A549 (cell line): ENCODE data around the gene UBL7. TPM values are rescaled to one million over a fixed set of nuclear protein-coding genes. Genes with fewer than 3 reads are reported as not detected.

ENCODE experiments used
- ATAC-seq, 2 experiments: fragments of 200-7000 bp in 1 of 2; fragments of >200 bp in 1 of 2; cut with Nextera tagmentation in 1 of 2; cut with Tn5 transposase in 1 of 2; 3 replicates each; pipeline versions ENCODE4 v1.8.0 to v1.9.1; 2018 to 2020; ENCODE audit warnings: mild to moderate bottlenecking in 1 of 2, moderate library complexity in 1 of 2
- CTCF ChIA-PET: fragments of 300-600 bp; sonication (Branson Sonifier 250); formaldehyde crosslinking; extraction: SDS; loops from one replicate; lab custom pipeline; 2021; ENCODE audit warnings: antibody characterized with exemption, inconsistent platforms; lab: Yijun Ruan, JAX
- POLR2A ChIA-PET: fragments of 350-600 bp; formaldehyde crosslinking; extraction: SDS; loops from one replicate; lab custom pipeline; 2021; ENCODE audit warnings: antibody characterized with exemption, inconsistent platforms; lab: Yijun Ruan, JAX
- DNase-seq, 2 experiments: peaks; one replicate each; pipeline versions ENCODE4 v3.0.0 to v3.0.0-alpha.2; 2011 to 2016; ENCODE audit warnings: low read depth in 1 of 2, low spot score in 1 of 2
- FAIRE-seq: peaks from 2 replicates; lab custom pipeline; 2011; peaks lifted over from hg19 to GRCh38; lab: Jason Lieb, UNC
- H3K27ac ChIP-seq, 2 experiments: fragments of >200 bp; sonication (Bioruptor Twin); formaldehyde crosslinking; 3 replicates each; pipeline ENCODE4 v1.5.1; 2016 to 2017
- H3K4me1 ChIP-seq: fragments of >200 bp; sonication (Bioruptor Twin); formaldehyde crosslinking; 3 replicates; pipeline ENCODE4 v1.6.1; 2016
- H3K4me2 ChIP-seq: fragments of >200 bp; sonication (Bioruptor Twin); formaldehyde crosslinking; 3 replicates; pipeline ENCODE4 v1.6.1; 2016
- H3K4me3 ChIP-seq: fragments of >200 bp; sonication (Bioruptor Twin); formaldehyde crosslinking; 3 replicates; pipeline ENCODE4 v1.5.1; 2016
- H3K9me3 ChIP-seq: fragments of >200 bp; sonication (Bioruptor Twin); formaldehyde crosslinking; 3 replicates; pipeline ENCODE4 v1.6.1; 2016
- CEBPB ChIP-seq, 2 experiments: fragments of >200 bp in 1 of 2; sonication (Bioruptor Twin) in 1 of 2; formaldehyde crosslinking in 1 of 2; IDR thresholded peaks; 2 replicates each; pipeline ENCODE4 v1.6.1; 2012 to 2016
- CHD4 ChIP-seq: fragments of 200-600 bp; sonication (generic); IDR thresholded peaks from 2 replicates; pipeline ENCODE4 v1.6.1; 2016; ENCODE audit warnings: antibody characterized with exemption, mild to moderate bottlenecking, borderline replicate concordance
- EHF ChIP-seq: fragments of 250-450 bp; sonication (Bioruptor Pico); IDR thresholded peaks from 2 replicates; pipeline ENCODE4 v1.5.0; 2020; ENCODE audit warnings: mild to moderate bottlenecking
- EHMT2 ChIP-seq: fragments of 200-600 bp; sonication (generic); IDR thresholded peaks from 2 replicates; pipeline ENCODE4 v1.6.1; 2016; ENCODE audit warnings: antibody characterized with exemption, low read depth, mild to moderate bottlenecking, moderate library complexity
- EP300 ChIP-seq, 2 experiments: fragments of >200 bp; sonication (Bioruptor Twin); formaldehyde crosslinking; IDR thresholded peaks; 2 replicates in 1 of 2; 3 replicates in 1 of 2; pipeline ENCODE4 v1.6.1; 2016 to 2017
- FOSB ChIP-seq: fragments of 250-450 bp; sonication (Bioruptor Pico); IDR thresholded peaks from 2 replicates; pipeline ENCODE4 v1.5.0; 2020; ENCODE audit warnings: mild to moderate bottlenecking, moderate library complexity
- FOSL2 ChIP-seq, 2 experiments: fragments of 450-650 bp in 1 of 2; fragments of >200 bp in 1 of 2; sonication (Bioruptor Twin) in 1 of 2; formaldehyde crosslinking; IDR thresholded peaks; 2 replicates each; pipeline versions ENCODE4 v1.5.0 to v1.6.1; 2016 to 2020; ENCODE audit warnings: mild to moderate bottlenecking in 1 of 2, moderate library complexity in 1 of 2
- FOXS1 ChIP-seq: fragments of 250-450 bp; sonication (Bioruptor Pico); IDR thresholded peaks from 2 replicates; pipeline ENCODE4 v1.5.0; 2020; ENCODE audit warnings: mild to moderate bottlenecking, moderate library complexity
- GATA3 ChIP-seq: IDR thresholded peaks from 2 replicates; pipeline ENCODE4 v1.6.1; 2012; ENCODE audit warnings: borderline replicate concordance
- HDAC2 ChIP-seq: fragments of 200-600 bp; sonication (generic); IDR thresholded peaks from 2 replicates; pipeline ENCODE4 v1.6.1; 2016
- HEYL ChIP-seq: fragments of 250-450 bp; sonication (Bioruptor Pico); IDR thresholded peaks from 2 replicates; pipeline ENCODE4 v1.8.0; 2021; ENCODE audit warnings: mild to moderate bottlenecking, moderate library complexity
- JUNB ChIP-seq: fragments of >200 bp; sonication (Bioruptor Twin); formaldehyde crosslinking; IDR thresholded peaks from 2 replicates; pipeline ENCODE4 v1.6.1; 2016
- KDM1A ChIP-seq: fragments of 200-600 bp; sonication (generic); IDR thresholded peaks from 2 replicates; pipeline ENCODE4 v1.6.1; 2016; ENCODE audit warnings: low read depth, mild to moderate bottlenecking
- MAFK ChIP-seq: fragments of 450-650 bp; IDR thresholded peaks from 2 replicates; pipeline ENCODE4 v1.6.1; 2014; ENCODE audit not compliant: partially characterized antibody
- MAZ ChIP-seq: fragments of 150-350 bp; IDR thresholded peaks from 2 replicates; pipeline ENCODE4 v1.6.1; 2014; ENCODE audit warnings: antibody characterized with exemption, low read depth, low read length, borderline replicate concordance
- MYC ChIP-seq: IDR thresholded peaks from 2 replicates; pipeline ENCODE4 v1.6.1; 2012; ENCODE audit warnings: mild to moderate bottlenecking, inconsistent platforms, low read length, improper control_type of control experiment, borderline replicate concordance
- NFE2L2 ChIP-seq: fragments of 150-350 bp; conservative IDR thresholded peaks from 2 replicates; pipeline ENCODE4 v1.6.1; 2014; ENCODE audit warnings: low read length
- NPAS2 ChIP-seq: fragments of 250-450 bp; sonication (Bioruptor Pico); IDR thresholded peaks from 2 replicates; pipeline ENCODE4 v1.8.0; 2022; ENCODE audit warnings: mild to moderate bottlenecking, moderate library complexity, borderline replicate concordance
- POLR2AphosphoS2 ChIP-seq: conservative IDR thresholded peaks from 2 replicates; pipeline ENCODE4 v1.6.1; 2012; ENCODE audit warnings: low read length, improper control_type of control experiment, inconsistent platforms
- RARB ChIP-seq: fragments of 250-450 bp; sonication (Bioruptor Pico); IDR thresholded peaks from 2 replicates; pipeline ENCODE4 v1.8.0; 2021; ENCODE audit warnings: mild to moderate bottlenecking, moderate library complexity
- SMC3 ChIP-seq: fragments of >200 bp; sonication (Bioruptor Twin); formaldehyde crosslinking; IDR thresholded peaks from 3 replicates; pipeline ENCODE4 v1.6.1; 2018; ENCODE audit warnings: inconsistent platforms
- ZFP36 ChIP-seq: fragments of 450-650 bp; IDR thresholded peaks from 2 replicates; pipeline ENCODE4 v1.6.1; 2014; ENCODE audit warnings: borderline replicate concordance; ENCODE audit not compliant: partially characterized antibody
- ZSCAN20 ChIP-seq: fragments of 250-450 bp; sonication (Bioruptor Pico); IDR thresholded peaks from 2 replicates; pipeline ENCODE4 v1.8.0; 2022; ENCODE audit warnings: mild to moderate bottlenecking, moderate library complexity
- WGBS: methylation state at CpG from one replicate; pipeline ENCODE4 v1.1.6; 2017; ENCODE audit errors: missing lambda C conversion rate; 5-methylcytosine and 5-hydroxymethylcytosine counted together
- polyA plus RNA-seq, 4 experiments: library from polyadenylated mRNA; depleted of rRNA in 3 of 4; stranded (reverse); fragments of >200 nt; fragmentation: RNase III in 1 of 4; extraction: RNeasy Plus Mini Kit Qiagen cat#74134 plus additional on column Dnase treatment in 1 of 4; gene quantifications; 2 replicates in 3 of 4; 3 replicates in 1 of 4; pipeline ENCODE4 v1.2.3, GENCODE V29; 2011 to 2017
- TF ChIP-seq, protein P1 (sequence below): fragments of >200 bp; sonication (Bioruptor Twin); formaldehyde crosslinking; IDR thresholded peaks from 3 replicates; pipeline ENCODE4 v1.6.1; 2016
- TF ChIP-seq, protein P2 (sequence below): IDR thresholded peaks from 2 replicates; pipeline ENCODE4 v1.6.1; 2012
- TF ChIP-seq, protein P3 (sequence below): fragments of >200 bp; sonication (Bioruptor Twin); formaldehyde crosslinking; IDR thresholded peaks from 2 replicates; pipeline ENCODE4 v1.6.1; 2016
- TF ChIP-seq, protein P4 (sequence below): fragments of 250-450 bp; sonication (Bioruptor Pico); IDR thresholded peaks from 2 replicates; pipeline ENCODE4 v1.5.0; 2020; ENCODE audit warnings: low read depth, mild to moderate bottlenecking, moderate library complexity

Gene UBL7
- polyA plus RNA-seq, 2 of the 4 experiments (the other 2 are of a cell fraction), result 32.6 to 48.5 TPM

DNA sequence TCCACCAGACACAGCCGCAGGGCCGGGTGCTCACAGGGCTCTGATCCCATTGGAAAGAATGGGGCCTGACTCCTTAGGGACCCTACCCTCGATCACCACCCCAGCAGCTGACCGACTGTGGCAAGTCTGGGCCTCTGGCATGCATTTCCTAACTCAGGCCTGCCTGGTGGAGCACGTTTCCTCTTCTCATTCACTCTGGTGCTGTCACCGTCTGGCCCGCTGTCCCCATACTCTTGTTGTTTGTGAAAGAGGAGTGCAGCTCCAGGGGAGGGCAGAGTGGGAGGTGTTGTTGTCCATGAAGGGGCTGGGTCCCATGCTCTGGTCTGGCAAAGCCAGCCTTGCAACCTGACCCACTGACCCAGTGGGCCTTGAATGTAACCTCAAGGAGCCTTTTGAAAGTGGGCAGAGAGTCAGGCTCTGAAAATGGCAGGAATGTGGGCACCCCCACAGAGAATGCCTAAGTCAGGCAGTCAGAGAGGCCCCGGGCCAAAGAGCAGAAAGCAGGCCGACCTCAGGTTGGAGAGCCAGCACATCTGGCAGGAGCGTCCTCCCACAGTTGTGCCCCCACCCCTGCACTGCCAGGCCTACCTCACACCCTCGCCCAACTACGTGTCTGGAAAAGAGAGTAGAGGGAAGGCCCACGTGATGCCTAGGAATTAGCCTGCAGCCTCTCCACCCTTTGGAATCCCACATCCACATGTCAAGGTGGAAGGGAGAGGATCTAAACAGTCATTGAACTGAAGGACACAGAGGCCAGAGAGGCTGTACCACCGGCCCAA, 38.1 kb downstream of the UBL7 start:
- TF ChIP-seq EP300 (IDR thresholded peaks at IDR 0.05), result no peak
- no peak for TF ChIP-seq FOSL2 (IDR thresholded peaks at IDR 0.05)
- TF ChIP-seq FOSL2 (CRISPR knock-in tag; IDR thresholded peaks at IDR 0.05), result 0 out of 2 replicates have a peak, but pooled peaks have one; percentile 36
- TF ChIP-seq GATA3, result peak; percentile 19; the same call in 1 of the 2 replicates
- no peak for TF ChIP-seq SMC3
- TF ChIP-seq HDAC2, result no peak
- TF ChIP-seq HEYL (CRISPR knock-in tag), result no peak
- TF ChIP-seq MAFK, result no peak
- TF ChIP-seq, protein P1, sequence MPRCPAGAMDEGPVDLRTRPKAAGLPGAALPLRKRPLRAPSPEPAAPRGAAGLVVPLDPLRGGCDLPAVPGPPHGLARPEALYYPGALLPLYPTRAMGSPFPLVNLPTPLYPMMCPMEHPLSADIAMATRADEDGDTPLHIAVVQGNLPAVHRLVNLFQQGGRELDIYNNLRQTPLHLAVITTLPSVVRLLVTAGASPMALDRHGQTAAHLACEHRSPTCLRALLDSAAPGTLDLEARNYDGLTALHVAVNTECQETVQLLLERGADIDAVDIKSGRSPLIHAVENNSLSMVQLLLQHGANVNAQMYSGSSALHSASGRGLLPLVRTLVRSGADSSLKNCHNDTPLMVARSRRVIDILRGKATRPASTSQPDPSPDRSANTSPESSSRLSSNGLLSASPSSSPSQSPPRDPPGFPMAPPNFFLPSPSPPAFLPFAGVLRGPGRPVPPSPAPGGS, result no peak
- TF ChIP-seq FOSB, result no peak
- no peak for TF ChIP-seq ZFP36
- no peak for TF ChIP-seq EHMT2
- no peak for TF ChIP-seq ZSCAN20 (CRISPR knock-in tag)
- TF ChIP-seq, protein P2, sequence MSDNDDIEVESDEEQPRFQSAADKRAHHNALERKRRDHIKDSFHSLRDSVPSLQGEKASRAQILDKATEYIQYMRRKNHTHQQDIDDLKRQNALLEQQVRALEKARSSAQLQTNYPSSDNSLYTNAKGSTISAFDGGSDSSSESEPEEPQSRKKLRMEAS, result no peak
- TF ChIP-seq, all 56 proteins: peak for 2
- H3K4me3 ChIP-seq, result no peak overlapping the region
- DNase-seq, result peak in 1 of 2 experiments; percentile 27
- peak overlapping the region; percentile 19 to 71; a peak in 3 of 6 replicates for H3K27ac ChIP-seq
- no peaks in the 10 kb centered on the region for H3K9me3 ChIP-seq
- WGBS, result 41% methylated on average over 10 of the region's 14 CpGs
- CTCF ChIA-PET, result interaction anchor here (1.0 to 36.0 kb wide), 3 partner anchors 15 to 45 kb away, joined by 3 to 681 read pairs (median 20); partner anchors contain the start of gene CYP11A1
- ATAC-seq, result peak in 1 of 2 experiments; percentile 70; a peak in 4 of 6 replicates
- POLR2A ChIA-PET, result no interaction called here
- peak overlapping the region; percentile 9; the same call in 2 of the 3 replicates for H3K4me2 ChIP-seq
- H3K4me1 ChIP-seq, result peaks cover 25% of the 10 kb centered on the region
- FAIRE-seq, result no peak

DNA sequence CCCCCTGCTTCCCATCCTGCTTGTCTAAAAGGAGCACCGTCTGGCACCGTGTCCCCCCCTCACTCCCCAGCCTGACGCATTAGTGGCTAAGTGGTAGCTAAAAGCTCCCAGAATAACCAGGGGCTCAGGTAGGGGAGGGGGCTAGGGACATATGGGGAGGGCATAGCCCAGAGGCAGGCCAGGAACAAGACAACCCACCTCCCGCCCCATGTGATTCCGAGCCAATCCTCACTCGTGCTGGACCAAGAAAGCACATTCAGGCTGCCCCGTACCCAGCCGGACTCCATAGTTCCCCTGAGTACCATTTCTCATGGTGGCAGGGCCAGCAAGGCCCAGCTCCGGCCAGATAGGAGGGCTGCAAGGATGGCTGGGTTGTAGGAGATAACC, 38.7 kb downstream of the UBL7 start:
- Histone ChIP-seq H3K9me3 (no peaks in the 10 kb centered on the region), H3K4me3 (no peak overlapping the region), H3K4me2 (no peak overlapping the region; the same call in 2 of the 3 replicates), H3K27ac (peak overlapping the region in 1 of 2 experiments; percentile 71; a peak in 3 of 6 replicates), H3K4me1 (peaks cover 25% of the 10 kb centered on the region)
- TF ChIP-seq, protein P3, sequence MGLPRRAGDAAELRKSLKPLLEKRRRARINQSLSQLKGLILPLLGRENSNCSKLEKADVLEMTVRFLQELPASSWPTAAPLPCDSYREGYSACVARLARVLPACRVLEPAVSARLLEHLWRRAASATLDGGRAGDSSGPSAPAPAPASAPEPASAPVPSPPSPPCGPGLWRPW, result no peak
- no peak for TF ChIP-seq NPAS2 (CRISPR knock-in tag)
- POLR2A ChIA-PET, result no interaction called here
- 88% methylated on average over 7 of the region's 9 CpGs for WGBS
- DNase-seq (no peak), ATAC-seq (no peak), FAIRE-seq (no peak)
- CTCF ChIA-PET, result interaction anchor here (1.0 to 36.0 kb wide), 3 partner anchors 16 to 44 kb away, joined by 3 to 681 read pairs (median 20); partner anchors contain the start of gene CYP11A1

DNA sequence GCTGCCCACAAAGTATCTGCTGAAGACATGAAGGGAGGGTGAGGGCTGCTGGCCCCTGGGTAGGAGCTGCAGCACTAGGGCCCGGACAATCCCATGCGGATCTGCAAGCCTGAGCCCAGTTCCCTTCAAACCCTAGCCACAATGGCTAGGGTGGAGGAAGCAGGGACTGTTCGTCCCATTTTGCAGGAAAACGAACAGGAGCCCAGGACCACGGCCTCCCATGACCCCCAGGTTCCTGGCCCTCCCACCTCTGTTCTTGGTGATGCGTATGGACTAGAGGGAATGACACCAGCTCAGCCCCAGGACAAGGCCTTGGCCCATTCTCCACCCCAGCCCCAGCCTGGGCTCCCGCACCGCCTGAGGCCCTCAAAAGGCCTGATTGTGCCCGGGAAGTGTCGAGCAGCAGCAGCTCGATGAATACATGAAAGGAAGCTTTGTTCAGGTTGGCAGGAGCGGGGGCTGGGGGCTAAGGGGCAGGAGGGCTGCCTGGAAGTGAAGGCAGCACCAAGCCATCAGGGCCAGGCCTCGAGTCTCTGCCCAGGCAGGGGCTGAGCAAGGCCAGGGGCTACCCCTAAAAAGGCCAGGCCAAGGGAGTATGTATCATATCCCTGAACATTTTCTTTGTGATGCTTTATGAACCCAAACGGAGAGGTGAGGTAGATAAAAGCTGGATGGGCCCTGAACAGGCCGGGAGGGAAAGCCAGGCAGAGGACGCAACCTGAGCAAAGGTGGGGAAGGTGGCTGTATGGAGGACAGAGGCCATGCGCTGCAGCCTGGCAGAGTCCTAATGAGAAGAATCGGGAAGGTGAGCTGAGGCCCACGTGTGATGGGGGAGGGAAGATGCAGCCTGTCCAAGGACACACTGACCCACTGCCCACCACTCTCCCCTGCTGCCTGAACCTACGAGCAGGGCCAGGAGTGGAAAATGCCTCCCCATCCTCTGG, 39.4 kb downstream of the UBL7 start:
- no peak for DNase-seq
- H3K9me3 ChIP-seq, result no peaks in the 10 kb centered on the region
- peaks cover 25% of the 10 kb centered on the region for H3K4me1 ChIP-seq
- H3K4me2 ChIP-seq, result no peak overlapping the region
- whole genome bisulfite sequencing, result 91% methylated on average over 13 of the region's 20 CpGs
- TF ChIP-seq NFE2L2 (no peak), CHD4 (no peak), MYC (no peak), POLR2AphosphoS2 (no peak), EP300 (IDR thresholded peaks at IDR 0.05) (no peak), FOSB (no peak), MAZ (no peak), KDM1A (no peak), FOXS1 (no peak), EHF (CRISPR knock-in tag) (no peak), EHMT2 (no peak), RARB (CRISPR knock-in tag) (no peak), CEBPB (IDR thresholded peaks at IDR 0.05) (no peak), JUNB (no peak)
- TF ChIP-seq, protein P4, sequence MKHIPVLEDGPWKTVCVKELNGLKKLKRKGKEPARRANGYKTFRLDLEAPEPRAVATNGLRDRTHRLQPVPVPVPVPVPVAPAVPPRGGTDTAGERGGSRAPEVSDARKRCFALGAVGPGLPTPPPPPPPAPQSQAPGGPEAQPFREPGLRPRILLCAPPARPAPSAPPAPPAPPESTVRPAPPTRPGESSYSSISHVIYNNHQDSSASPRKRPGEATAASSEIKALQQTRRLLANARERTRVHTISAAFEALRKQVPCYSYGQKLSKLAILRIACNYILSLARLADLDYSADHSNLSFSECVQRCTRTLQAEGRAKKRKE (CRISPR knock-in tag), result no peak
- H3K27ac ChIP-seq, result peak overlapping the region in 1 of 2 experiments; percentile 71; a peak in 2 of 6 replicates
- ChIA-PET CTCF (interaction anchor here (0.8 to 36.0 kb wide), 4 partner anchors 16 to 43 kb away, joined by 3 to 681 read pairs (median 12); partner anchors contain the start of gene CYP11A1), POLR2A (no interaction called here)
- ATAC-seq, result no peak
- no peak for FAIRE-seq
- H3K4me3 ChIP-seq, result no peak overlapping the region
